Small intestine (tissue), 7 donors: Measurements from ENCODE around the gene TBC1D1. TPM values are rescaled to one million over a fixed set of nuclear protein-coding genes. Genes with fewer than 3 reads are reported as not detected.
A peak's percentile ranks its signal among the peaks of the same experiment; 100 is the strongest.

Experiments used
- DNase-seq, 2 donors: peaks; one replicate each; pipeline versions ENCODE4 v3.0.0 to v3.0.0-alpha.2; 2013
- FAIRE-seq: peaks from 2 replicates; lab custom pipeline; 2012; peaks lifted over from hg19 to GRCh38; lab: Jason Lieb, UNC
- H3K27ac ChIP-seq, 3 donors: one replicate each; pipeline ENCODE4 v1.5.1; 2013; ENCODE audit warnings: low read length in 2 of 3, mild to moderate bottlenecking in 2 of 3, control low read depth in 1 of 3, inconsistent platforms in 1 of 3, low read depth in 1 of 3, moderate library complexity in 1 of 3
- H3K27me3 ChIP-seq, 3 donors: one replicate each; pipeline ENCODE4 v1.6.1; 2013; ENCODE audit warnings: low read length in 3 of 3, inconsistent platforms in 1 of 3; ENCODE audit not compliant: control insufficient read depth in 3 of 3, insufficient read depth in 3 of 3
- H3K36me3 ChIP-seq, 3 donors: one replicate each; pipeline ENCODE4 v1.6.1; 2013; ENCODE audit warnings: low read length in 3 of 3, inconsistent platforms in 1 of 3, low read depth in 1 of 3, mild to moderate bottlenecking in 1 of 3, moderate library complexity in 1 of 3; ENCODE audit not compliant: control insufficient read depth in 3 of 3, insufficient read depth in 2 of 3
- H3K4me1 ChIP-seq, 3 donors: one replicate each; pipeline ENCODE4 v1.6.1; 2013; ENCODE audit warnings: low read length in 2 of 3, inconsistent platforms in 1 of 3, low read depth in 1 of 3, mild to moderate bottlenecking in 1 of 3, moderate library complexity in 1 of 3; ENCODE audit not compliant: control insufficient read depth in 3 of 3, insufficient read depth in 2 of 3
- H3K4me3 ChIP-seq, 3 donors: one replicate each; pipeline ENCODE4 v1.5.1; 2013; ENCODE audit warnings: low read length in 3 of 3, control low read depth in 1 of 3, inconsistent platforms in 1 of 3, low read depth in 1 of 3, mild to moderate bottlenecking in 1 of 3, moderate library complexity in 1 of 3
- H3K9me3 ChIP-seq, 2 donors: one replicate each; pipeline ENCODE4 v1.6.1; 2013; ENCODE audit warnings: low read depth in 1 of 2, low read length in 1 of 2; ENCODE audit not compliant: control insufficient read depth in 2 of 2, insufficient read depth in 1 of 2
- WGBS, 3 donors: extraction: QIAGEN DNeasy Blood & Tissue Kit; methylation state at CpG; one replicate each; pipeline ENCODE4 v1.1.7; 2013; 5-methylcytosine and 5-hydroxymethylcytosine counted together
- polyA plus RNA-seq, 4 donors: library from polyadenylated mRNA; stranded (reverse) in 3 of 4; unstranded in 1 of 4; fragments of 200-250 nt in 3 of 4; fragments of 120-200 nt in 1 of 4; gene quantifications; one replicate each; pipeline versions ENCODE4 v1.2.1 to v1.2.3, GENCODE V29; 2013
- donor health status: healthy with polysubstance abuse.
- donor health status: control.
- donor health status: control.
- donor health status: Bipolar disorder and iron deficiency.
- donor health status: healthy.

Gene TBC1D1
- polyA plus RNA-seq, 4 donors, result 38.3 to 118 (median 41.5) TPM

DNA sequence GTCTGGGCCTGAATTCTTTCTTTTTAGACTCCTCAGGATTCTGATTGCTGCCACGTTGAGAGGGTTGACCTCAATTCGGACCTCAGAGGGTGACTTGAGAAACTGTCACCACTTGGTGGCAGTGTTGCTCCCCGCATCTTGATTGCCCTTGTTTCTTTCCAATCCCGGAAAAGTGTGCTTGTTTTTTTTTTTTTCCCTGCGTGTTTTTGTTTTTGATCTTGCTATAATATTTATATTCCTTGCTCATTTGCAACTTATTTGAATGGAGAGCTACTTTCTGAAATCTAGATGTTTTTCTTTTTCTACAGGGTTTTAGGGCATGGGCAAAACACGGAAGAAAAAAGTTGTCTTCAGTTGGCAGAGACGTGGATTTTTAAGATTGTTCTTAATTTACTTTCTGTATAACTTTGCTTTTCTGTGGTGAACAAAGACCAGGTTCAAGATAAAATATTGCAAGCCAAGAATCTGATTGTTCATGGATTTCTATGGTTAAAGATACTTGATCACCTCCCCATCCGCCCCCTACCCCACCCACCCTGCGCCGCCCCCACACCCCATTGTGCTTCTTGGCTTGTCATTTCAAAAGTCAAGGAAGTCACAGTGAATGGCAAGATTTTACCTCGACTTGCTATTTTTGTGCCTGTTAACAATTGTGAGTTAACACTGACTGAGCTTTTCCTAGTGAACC lies 171.3 kb downstream of the TBC1D1 start:
- peak; percentile 87 to 89 for DNase-seq
- 5 to 16% (median 11%) methylated on average over 11 of the region's 11 CpGs for WGBS, 3 donors
- no peaks in the 10 kb centered on the region for H3K27me3 ChIP-seq
- peak overlapping the region in 2 of 3 donors; percentile 11 to 24 for H3K4me3 ChIP-seq
- peak overlapping the region in 2 of 3 donors; percentile 12 to 58 for H3K27ac ChIP-seq
- peaks cover 2 to 47% (median 2%) of the 10 kb centered on the region in 3 donors for H3K36me3 ChIP-seq
- H3K9me3 ChIP-seq, result no peaks in the 10 kb centered on the region
- peaks cover 0 to 15% (median 0%) of the 10 kb centered on the region in 3 donors for H3K4me1 ChIP-seq
- peak; percentile 5 for FAIRE-seq

DNA sequence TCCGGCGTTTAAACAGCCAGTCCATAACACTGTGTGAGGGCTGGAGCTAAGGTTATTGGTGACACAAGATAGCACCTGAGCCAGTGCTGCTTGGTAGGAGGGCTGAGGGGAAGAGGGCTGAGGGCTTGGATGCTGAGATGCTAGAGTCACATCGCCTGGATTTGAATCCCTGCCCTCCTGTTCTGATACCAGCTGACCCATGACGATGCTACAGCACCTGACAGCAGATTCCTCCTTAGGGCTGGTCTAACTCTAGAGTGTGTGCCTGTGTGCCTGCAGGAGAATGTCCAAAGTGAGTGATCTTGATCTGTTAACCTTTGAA lies 171.9 kb downstream of the TBC1D1 start:
- 26 to 60% (median 48%) methylated on average over 4 of the region's 4 CpGs for WGBS, 3 donors
- FAIRE-seq (no peak), DNase-seq (peak; percentile 53 to 60)
- H3K27ac ChIP-seq, result peak overlapping the region in 2 of 3 donors; percentile 12 to 58
- H3K4me3 ChIP-seq, result no peak overlapping the region
- H3K27me3 ChIP-seq, result no peaks in the 10 kb centered on the region
- no peaks in the 10 kb centered on the region for H3K9me3 ChIP-seq
- H3K36me3 ChIP-seq, result peaks cover 2 to 49% (median 2%) of the 10 kb centered on the region in 3 donors
- peaks cover 0 to 15% (median 0%) of the 10 kb centered on the region in 3 donors for H3K4me1 ChIP-seq

DNA sequence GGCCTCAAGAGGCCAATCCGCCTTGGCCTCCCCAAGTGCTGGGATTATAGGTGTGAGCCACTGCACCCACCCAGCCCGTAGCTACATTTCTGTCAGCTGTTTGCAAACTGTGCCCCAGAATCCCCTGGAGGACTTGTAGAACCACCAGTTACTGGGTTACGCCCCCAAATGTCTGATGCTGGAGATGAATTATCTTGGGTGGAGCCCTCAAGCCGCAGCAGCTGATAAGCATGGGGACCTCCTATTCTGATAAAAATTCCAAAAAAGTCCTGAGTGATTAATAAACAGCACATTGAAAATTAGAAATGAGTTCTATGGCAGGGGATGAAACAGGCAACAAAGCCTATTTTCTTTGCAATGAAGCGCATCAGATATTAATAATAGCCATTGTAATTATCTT lies 174.3 kb downstream of the TBC1D1 start:
- H3K27ac ChIP-seq, result no peak overlapping the region
- WGBS, 3 donors, result 74 to 88% (median 82%) methylated on average over 5 of the region's 5 CpGs
- no peaks in the 10 kb centered on the region for H3K9me3 ChIP-seq
- peaks cover 0 to 29% (median 4%) of the 10 kb centered on the region in 3 donors for H3K4me1 ChIP-seq
- FAIRE-seq (no peak), DNase-seq (no peak)
- no peaks in the 10 kb centered on the region for H3K27me3 ChIP-seq
- no peak overlapping the region for H3K4me3 ChIP-seq
- H3K36me3 ChIP-seq, result peaks cover under 1 to 48% (median 2%) of the 10 kb centered on the region in 3 donors

DNA sequence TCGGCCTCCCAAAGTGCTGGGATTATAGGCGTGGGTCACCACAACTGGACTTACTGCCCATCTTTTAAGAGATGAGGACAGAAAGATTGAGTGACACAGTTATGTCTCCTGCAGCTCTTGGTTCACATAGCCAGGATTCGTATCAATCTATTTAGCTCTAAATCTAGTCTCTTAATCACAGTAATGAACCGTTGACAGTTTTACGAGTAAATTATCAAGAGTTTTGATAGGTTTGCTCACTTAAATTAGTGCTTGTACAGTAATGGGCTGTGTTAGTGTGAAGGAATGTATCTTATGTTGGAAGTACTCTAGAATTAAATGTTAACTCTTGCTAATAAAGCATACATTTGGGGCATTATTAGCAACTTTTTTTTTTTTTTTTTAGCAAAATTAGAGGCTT lies 175.0 kb downstream of the TBC1D1 start:
- Histone ChIP-seq H3K9me3 (no peaks in the 10 kb centered on the region), H3K27ac (no peak overlapping the region), H3K4me3 (no peak overlapping the region), H3K4me1 (peaks cover 0 to 31% (median 4%) of the 10 kb centered on the region in 3 donors), H3K27me3 (no peaks in the 10 kb centered on the region), H3K36me3 (peaks cover 2 to 49% (median 2%) of the 10 kb centered on the region in 3 donors)
- DNase-seq (no peak), FAIRE-seq (no peak)
- 41 to 73% (median 55%) methylated on average over 5 of the region's 5 CpGs for WGBS, 3 donors

DNA sequence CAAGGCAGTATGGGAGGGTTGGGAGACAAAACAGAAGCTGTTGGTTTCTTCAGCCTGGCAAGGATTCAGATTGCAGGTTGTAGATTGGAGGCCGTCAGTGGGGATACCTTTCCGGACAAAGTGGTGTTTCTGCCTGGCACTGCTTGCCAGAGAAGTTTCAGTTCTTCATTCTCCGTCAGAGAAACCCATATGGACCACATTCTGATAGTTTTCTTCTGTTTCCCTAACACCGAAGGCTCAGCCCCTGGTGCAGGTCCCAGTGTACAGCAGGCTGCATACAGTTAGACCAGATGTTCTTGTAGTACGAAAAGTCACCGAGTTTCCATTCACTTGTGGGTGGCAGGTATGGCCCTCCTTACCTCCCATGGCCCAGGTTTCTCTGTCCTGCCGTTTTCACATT lies 176.6 kb downstream of the TBC1D1 start:
- DNase-seq, result no peak
- H3K4me3 ChIP-seq, result no peak overlapping the region
- no peak overlapping the region for H3K27ac ChIP-seq
- 88 to 95% (median 89%) methylated on average over 7 of the region's 7 CpGs for WGBS, 3 donors
- no peaks in the 10 kb centered on the region for H3K9me3 ChIP-seq
- H3K27me3 ChIP-seq, result no peaks in the 10 kb centered on the region
- no peak for FAIRE-seq
- peaks cover 2 to 52% (median 4%) of the 10 kb centered on the region in 3 donors for H3K36me3 ChIP-seq
- H3K4me1 ChIP-seq, result peaks cover 2 to 33% (median 8%) of the 10 kb centered on the region in 3 donors

DNA sequence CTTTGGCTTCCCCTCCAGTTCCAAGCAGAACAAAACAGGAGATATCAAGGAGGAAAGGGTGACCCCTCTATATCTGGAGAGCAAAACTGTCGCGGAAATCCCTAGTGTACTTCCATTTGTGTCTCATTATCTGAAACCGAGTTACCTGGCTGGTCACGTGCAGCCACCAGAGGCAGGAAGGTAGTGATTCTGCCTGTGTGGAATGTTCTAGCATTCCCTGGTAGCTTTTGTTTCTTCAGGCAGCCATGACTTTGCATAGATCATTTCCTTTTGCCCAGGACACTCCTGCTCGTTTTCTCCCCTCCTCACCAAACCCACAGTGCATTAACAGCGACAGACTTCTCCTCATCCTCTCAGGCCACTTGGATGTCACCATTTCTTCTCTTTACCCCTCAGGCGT lies 177.2 kb downstream of the TBC1D1 start:
- no peak overlapping the region for H3K27ac ChIP-seq
- FAIRE-seq (no peak), DNase-seq (no peak)
- peaks cover 2 to 27% (median 8%) of the 10 kb centered on the region in 3 donors for H3K4me1 ChIP-seq
- H3K27me3 ChIP-seq, result no peaks in the 10 kb centered on the region
- H3K9me3 ChIP-seq, result no peaks in the 10 kb centered on the region
- H3K36me3 ChIP-seq, result peaks cover 2 to 46% (median 4%) of the 10 kb centered on the region in 3 donors
- no peak overlapping the region for H3K4me3 ChIP-seq
- 91 to 93% (median 93%) methylated on average over 7 of the region's 7 CpGs for WGBS, 3 donors

DNA sequence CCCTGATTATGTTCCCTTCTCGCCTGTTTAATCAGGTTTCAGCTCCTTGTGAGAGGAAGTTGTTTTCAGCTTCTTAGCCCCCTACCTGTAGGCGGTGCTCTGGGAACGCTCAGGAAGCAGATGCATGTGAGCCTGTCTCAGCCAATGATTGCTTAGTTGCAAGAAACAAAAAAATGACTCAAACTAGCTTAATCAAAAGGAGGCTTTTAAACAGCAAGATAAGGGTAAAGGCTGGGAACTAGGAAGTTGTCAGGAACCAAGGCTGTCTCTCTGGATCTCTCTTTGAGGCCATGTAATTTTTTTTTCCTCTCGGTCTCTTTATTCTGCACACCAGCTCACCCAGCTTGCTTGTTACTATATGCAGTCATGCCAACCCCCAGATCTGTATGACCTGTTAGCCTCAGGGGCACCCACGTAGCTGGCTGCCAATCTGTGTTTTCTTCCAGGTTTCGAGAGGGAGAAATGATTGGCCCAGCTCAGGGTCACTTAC lies 178.4 kb downstream of the TBC1D1 start:
- Histone ChIP-seq H3K4me1 (peaks cover 2 to 24% (median 8%) of the 10 kb centered on the region in 3 donors), H3K4me3 (no peak overlapping the region), H3K27me3 (no peaks in the 10 kb centered on the region), H3K27ac (peak overlapping the region in 2 of 3 donors; percentile 61 to 74), H3K9me3 (no peaks in the 10 kb centered on the region), H3K36me3 (peaks cover 2 to 47% (median 7%) of the 10 kb centered on the region in 3 donors)
- no peak for FAIRE-seq
- DNase-seq, result peak; percentile 81 to 84
- WGBS, 3 donors, result 16 to 47% (median 31%) methylated on average over 6 of the region's 6 CpGs

DNA sequence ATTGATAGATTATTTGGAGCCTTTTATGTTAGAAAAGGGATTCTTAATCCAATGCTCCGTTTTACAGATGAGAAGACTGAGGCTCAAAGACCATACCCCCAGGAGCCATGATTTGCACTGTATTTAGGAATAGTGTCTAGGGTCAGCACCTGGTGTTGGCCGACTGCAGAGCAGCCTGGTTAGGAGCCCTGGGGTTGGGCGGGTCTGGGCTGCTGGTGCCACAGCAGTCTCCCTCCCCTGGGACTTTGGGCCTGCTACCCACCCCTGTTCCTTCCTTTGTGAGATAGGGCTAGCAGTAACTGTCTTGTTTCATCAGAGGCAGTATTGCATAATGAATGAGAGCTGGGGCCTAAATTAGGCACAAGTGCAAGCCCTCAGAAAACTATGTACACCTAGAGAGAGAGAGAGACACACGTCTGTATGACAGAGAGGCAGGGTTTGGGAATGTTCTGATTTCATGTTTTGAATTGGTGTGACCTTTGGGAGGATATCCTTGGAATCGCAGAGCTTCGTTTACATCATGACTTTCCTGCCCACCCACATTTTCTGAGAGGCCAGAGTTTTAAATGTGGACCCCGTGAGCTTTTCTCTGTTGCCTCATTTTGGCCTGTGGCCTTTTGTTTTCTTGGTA lies 181.0 kb downstream of the TBC1D1 start:
- Histone ChIP-seq H3K27me3 (no peaks in the 10 kb centered on the region), H3K4me1 (peaks cover 2 to 30% (median 17%) of the 10 kb centered on the region in 3 donors), H3K36me3 (peaks cover 0 to 31% (median 9%) of the 10 kb centered on the region in 3 donors), H3K4me3 (no peak overlapping the region), H3K9me3 (no peaks in the 10 kb centered on the region), H3K27ac (peak overlapping the region in 2 of 3 donors; percentile 8 to 58)
- no peak for DNase-seq
- no peak for FAIRE-seq
- 61 to 68% (median 62%) methylated on average over 7 of the region's 7 CpGs for WGBS, 3 donors
